Colonic mucosa (tissue), 4 donors: ENCODE measurements around the gene UTS2R. TPM values are rescaled to one million over a fixed set of nuclear protein-coding genes. Genes with fewer than 3 reads are reported as not detected.

Experiments
- DNase-seq: peaks from one replicate; pipeline ENCODE4 v3.0.0-alpha.2; 2020
- H3K27ac ChIP-seq: fragments of 200-600 bp; one replicate; pipeline ENCODE4 v1.8.0; 2021
- H3K27me3 ChIP-seq: fragments of 200-600 bp; one replicate; pipeline ENCODE4 v1.8.0; 2021
- H3K36me3 ChIP-seq: fragments of 200-600 bp; one replicate; pipeline ENCODE4 v1.8.0; 2021
- H3K4me1 ChIP-seq: fragments of 200-600 bp; one replicate; pipeline ENCODE4 v1.8.0; 2021; ENCODE audit warnings: mild to moderate bottlenecking
- H3K4me3 ChIP-seq: fragments of 200-600 bp; one replicate; pipeline ENCODE4 v1.8.0; 2021
- H3K9ac ChIP-seq, 2 donors: one replicate each; pipeline ENCODE4 v1.7.0; 2013; ENCODE audit warnings: control low read depth in 2 of 2, low read depth in 2 of 2, low read length in 2 of 2
- H3K9me3 ChIP-seq: fragments of 200-600 bp; one replicate; pipeline ENCODE4 v1.8.0; 2021
- CTCF ChIP-seq: fragments of 200-600 bp; IDR thresholded peaks from one replicate; pipeline ENCODE4 v1.8.0; 2022; ENCODE audit warnings: antibody characterized with exemption, mild to moderate bottlenecking
- intact Hi-C: fragments of 100-400 bp; cut with DNase I; formaldehyde crosslinking; loops from one replicate; pipeline ENCODE4 v1.14.1; 2022
- total RNA-seq, 2 donors: library from RNA; stranded (reverse); fragmentation: NEBNext Ultra II Directional in 1 of 2; extraction: Animal tissue kit (Norgen Biotek cat#: 25700) in 1 of 2; gene quantifications; one replicate each; pipeline ENCODE4 v1.2.1, GENCODE V29; 2021
- donor health status: healthy.
- donor health status: DM: no; HTN: no; CAD: no.
- donor health status: DM: no; HTN: no; CAD: no.

UTS2R gene
- total RNA-seq, 2 donors from 2014 or later: not detected

- Histone ChIP-seq H3K9me3 (no peaks in the 10 kb centered on the region), H3K27ac (peak overlapping the region; percentile 56), H3K9ac (peak overlapping the region; percentile 15 to 38), H3K4me1 (peaks cover 30% of the 10 kb centered on the region), H3K36me3 (no peaks in the 10 kb centered on the region), H3K4me3 (no peak overlapping the region), H3K27me3 (peaks cover 16% of the 10 kb centered on the region)
- TF ChIP-seq CTCF: no peak
- intact Hi-C loops: loop anchor here (10.0 kb wide), 1 partner anchor 294 kb away; the partner anchor contains the start of genes DCXR and RAC3
- DNase-seq: peak; percentile 85
Measured at GRCh38 chr17:82328141-82328993, 43.2 kb upstream of the UTS2R start.

- Histone ChIP-seq H3K27me3 (peaks cover 16% of the 10 kb centered on the region), H3K27ac (peak overlapping the region; percentile 56), H3K4me3 (no peak overlapping the region), H3K9ac (peak overlapping the region; percentile 36 to 38), H3K4me1 (peaks cover 33% of the 10 kb centered on the region), H3K9me3 (no peaks in the 10 kb centered on the region), H3K36me3 (no peaks in the 10 kb centered on the region)
- no peak for TF ChIP-seq CTCF
- DNase-seq: no peak
- intact Hi-C loops: loop anchor here (10.0 kb wide), 1 partner anchor 294 kb away; the partner anchor contains the start of genes DCXR and RAC3
Measured at GRCh38 chr17:82328994-82329507, 42.5 kb upstream of the UTS2R start.

- H3K4me1 ChIP-seq: peaks cover 38% of the 10 kb centered on the region
- H3K27ac ChIP-seq: peak overlapping the region; percentile 56
- H3K4me3 ChIP-seq: no peak overlapping the region
- no peak for DNase-seq
- TF ChIP-seq CTCF: no peak
- peak overlapping the region; percentile 46 to 61 for H3K9ac ChIP-seq
- no peaks in the 10 kb centered on the region for H3K36me3 ChIP-seq
- intact Hi-C loops: loop anchor here (10.0 kb wide), 1 partner anchor 295 kb away; the partner anchor contains the start of genes DCXR and RAC3
- H3K9me3 ChIP-seq: no peaks in the 10 kb centered on the region
- H3K27me3 ChIP-seq: peaks cover 16% of the 10 kb centered on the region
Measured at GRCh38 chr17:82329683-82330321, 41.8 kb upstream of the UTS2R start.

- no peak overlapping the region for H3K27ac ChIP-seq
- no peaks in the 10 kb centered on the region for H3K36me3 ChIP-seq
- no peak for TF ChIP-seq CTCF
- peaks cover 33% of the 10 kb centered on the region for H3K4me1 ChIP-seq
- DNase-seq: no peak
- H3K4me3 ChIP-seq: no peak overlapping the region
- peak overlapping the region; percentile 46 to 61 for H3K9ac ChIP-seq
- H3K9me3 ChIP-seq: no peaks in the 10 kb centered on the region
- H3K27me3 ChIP-seq: peaks cover 16% of the 10 kb centered on the region
- intact Hi-C loops: no loop called here
Measured at GRCh38 chr17:82330322-82331239, 41.0 kb upstream of the UTS2R start.
